ENCODE measurements around the gene DOK5. TPM values are rescaled to one million over a fixed set of nuclear protein-coding genes. Genes with fewer than 3 reads are reported as not detected.

DOK5 gene
- total and polyA plus RNA-seq, 9 donors = 15.9 to 33.3 (median 21.7) TPM

GRCh38 chr20:54524849-54525248, 49.5 kb downstream of the DOK5 start:
- no peaks in the 10 kb centered on the region for H3K27me3 ChIP-seq (ENCODE audit: control insufficient read depth, insufficient read depth, low read length)
- no peaks in the 10 kb centered on the region for H3K4me1 ChIP-seq (ENCODE audit: control insufficient read depth, insufficient read depth, low read length)
- no peaks in the 10 kb centered on the region for H3K36me3 ChIP-seq (ENCODE audit: control insufficient read depth, insufficient read depth, low read length)
- DNase-seq = peak; percentile 58
- H3K9me3 ChIP-seq (replicated peaks; ENCODE audit: control insufficient read depth, low read depth, low read length) = no peaks in the 10 kb centered on the region
- WGBS (ENCODE audit: insufficient coverage) = no CpG with 5 or more reads among the region's 3 CpGs
- H3K4me3 ChIP-seq (ENCODE audit: low read length) = no peak overlapping the region
- peak overlapping the region; percentile 18 for H3K27ac ChIP-seq (ENCODE audit: low read length)

DNA sequence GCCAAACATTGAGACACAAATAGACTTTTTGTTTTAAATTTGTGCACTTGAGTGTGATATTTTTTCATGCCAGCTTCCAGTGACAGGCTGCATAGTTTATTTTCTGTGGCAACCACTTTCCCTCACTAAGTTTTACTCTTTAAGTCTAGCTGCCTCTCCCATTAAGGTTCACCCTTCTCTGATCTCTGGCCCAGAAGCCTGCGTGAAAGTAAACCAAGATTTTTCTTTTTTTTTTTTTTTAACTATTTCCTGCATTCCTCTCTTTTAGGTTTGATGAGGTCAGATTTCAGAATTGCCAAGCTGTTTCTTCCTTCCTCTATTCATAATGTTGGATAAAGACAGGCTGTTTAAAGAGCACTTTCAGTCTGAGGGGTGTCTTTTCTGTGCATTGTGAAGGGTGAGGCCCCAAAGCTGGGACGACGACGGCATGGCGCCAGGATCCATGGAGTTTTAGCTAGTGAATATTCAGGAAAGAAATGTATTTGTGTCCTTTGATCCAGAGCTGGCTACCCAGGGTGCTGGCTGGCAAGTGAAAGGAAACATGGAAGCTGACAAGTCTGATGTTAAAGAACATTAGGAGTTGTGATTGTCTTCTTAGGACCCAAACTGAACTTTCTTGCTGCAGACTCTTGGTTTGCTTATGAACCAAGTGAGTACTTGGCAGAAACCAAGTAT, 50.7 kb downstream of the DOK5 start:
- H3K36me3 ChIP-seq (ENCODE audit: control insufficient read depth, insufficient read depth, low read length) = no peaks in the 10 kb centered on the region
- no peaks in the 10 kb centered on the region for H3K27me3 ChIP-seq (ENCODE audit: control insufficient read depth, insufficient read depth, low read length)
- H3K9me3 ChIP-seq (replicated peaks; ENCODE audit: control insufficient read depth, low read depth, low read length) = no peaks in the 10 kb centered on the region
- WGBS (ENCODE audit: insufficient coverage) = 38% methylated on average over 4 of the region's 5 CpGs
- H3K4me1 ChIP-seq (ENCODE audit: control insufficient read depth, insufficient read depth, low read length) = no peaks in the 10 kb centered on the region
- DNase-seq = no peak
- no peak overlapping the region for H3K27ac ChIP-seq (ENCODE audit: low read length)
- no peak overlapping the region for H3K4me3 ChIP-seq (ENCODE audit: low read length)

DNA sequence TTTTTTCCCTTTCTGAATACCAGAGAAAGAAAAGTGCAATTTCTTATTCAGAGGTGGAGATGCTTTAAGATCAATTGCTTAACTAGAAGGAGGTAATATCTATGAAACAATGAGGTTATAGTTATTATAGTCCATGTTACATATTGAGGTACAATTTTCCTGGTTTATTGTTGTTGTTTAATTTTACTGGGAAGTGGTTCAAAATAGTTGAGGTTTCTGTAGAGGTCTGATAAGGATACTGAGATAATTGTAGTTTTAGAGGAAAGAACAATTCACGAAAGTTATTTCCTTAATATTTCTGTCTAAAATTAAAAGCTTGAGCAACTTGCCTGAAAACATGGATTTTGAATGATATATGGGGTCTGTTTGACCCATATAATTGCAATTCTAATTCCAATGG, 51.4 kb downstream of the DOK5 start:
- no peaks in the 10 kb centered on the region for H3K4me1 ChIP-seq (ENCODE audit: control insufficient read depth, insufficient read depth, low read length)
- no peak for DNase-seq
- H3K4me3 ChIP-seq (ENCODE audit: low read length) = no peak overlapping the region
- H3K27me3 ChIP-seq (ENCODE audit: control insufficient read depth, insufficient read depth, low read length) = no peaks in the 10 kb centered on the region
- no peaks in the 10 kb centered on the region for H3K36me3 ChIP-seq (ENCODE audit: control insufficient read depth, insufficient read depth, low read length)
- no CpG with 5 or more reads among the region's 1 CpG for WGBS (ENCODE audit: insufficient coverage)
- no peak overlapping the region for H3K27ac ChIP-seq (ENCODE audit: low read length)
- no peaks in the 10 kb centered on the region for H3K9me3 ChIP-seq (replicated peaks; ENCODE audit: control insufficient read depth, low read depth, low read length)

DNA sequence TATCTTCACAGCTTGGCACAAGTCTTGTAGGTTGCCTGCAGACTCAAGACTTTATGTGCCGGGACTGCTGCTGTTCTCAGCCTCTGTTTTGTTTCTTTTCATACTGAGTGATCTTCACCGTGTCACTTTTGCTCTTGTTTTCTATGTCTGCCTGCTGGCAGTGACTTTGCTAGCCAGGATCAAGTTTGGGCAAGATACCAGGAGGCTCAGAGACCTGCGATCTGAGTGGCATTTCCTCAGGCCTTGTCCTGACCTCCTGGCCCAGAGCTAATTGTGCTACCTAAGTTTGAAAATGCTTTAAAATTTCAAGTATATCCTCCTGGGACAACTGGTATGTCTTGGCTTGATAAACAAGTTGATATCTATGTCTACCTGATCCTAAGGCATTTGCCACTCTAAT, 57.2 kb downstream of the DOK5 start:
- Histone ChIP-seq H3K27ac (ENCODE audit: low read length) (no peak overlapping the region), H3K4me3 (ENCODE audit: low read length) (no peak overlapping the region), H3K27me3 (ENCODE audit: control insufficient read depth, insufficient read depth, low read length) (no peaks in the 10 kb centered on the region), H3K36me3 (ENCODE audit: control insufficient read depth, insufficient read depth, low read length) (no peaks in the 10 kb centered on the region), H3K4me1 (ENCODE audit: control insufficient read depth, insufficient read depth, low read length) (no peaks in the 10 kb centered on the region), H3K9me3 (replicated peaks; ENCODE audit: control insufficient read depth, low read depth, low read length) (no peaks in the 10 kb centered on the region)
- DNase-seq = no peak
- 87% methylated on average over 3 of the region's 3 CpGs for whole genome bisulfite sequencing (ENCODE audit: insufficient coverage)

GRCh38 chr20:54534101-54534500, 58.7 kb downstream of the DOK5 start:
- 93% methylated on average over 2 of the region's 4 CpGs for WGBS (ENCODE audit: insufficient coverage)
- H3K9me3 ChIP-seq (replicated peaks; ENCODE audit: control insufficient read depth, low read depth, low read length) = peaks cover 4% of the 10 kb centered on the region
- no peaks in the 10 kb centered on the region for H3K4me1 ChIP-seq (ENCODE audit: control insufficient read depth, insufficient read depth, low read length)
- no peak overlapping the region for H3K4me3 ChIP-seq (ENCODE audit: low read length)
- H3K27me3 ChIP-seq (ENCODE audit: control insufficient read depth, insufficient read depth, low read length) = no peaks in the 10 kb centered on the region
- H3K27ac ChIP-seq (ENCODE audit: low read length) = no peak overlapping the region
- DNase-seq = no peak
- H3K36me3 ChIP-seq (ENCODE audit: control insufficient read depth, insufficient read depth, low read length) = no peaks in the 10 kb centered on the region

DNA sequence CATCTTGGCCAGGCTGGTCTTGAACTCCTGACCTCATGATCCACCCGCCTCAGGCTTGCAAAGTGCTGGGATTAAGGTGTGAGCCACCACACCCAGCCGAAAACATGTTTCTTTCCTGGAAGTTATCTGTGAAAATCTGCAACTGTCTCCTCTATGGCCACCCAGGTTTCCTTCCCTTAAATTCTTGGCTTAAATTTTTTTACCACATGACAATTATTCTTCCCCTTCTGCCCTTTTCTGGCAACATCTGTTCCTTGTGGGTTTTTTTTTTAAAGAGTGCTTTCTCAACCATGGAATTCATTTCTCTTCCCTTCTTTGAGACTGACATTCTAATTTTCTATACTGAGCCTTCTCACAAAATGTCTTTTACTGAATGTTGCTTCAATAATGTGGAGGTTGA, 59.6 kb downstream of the DOK5 start:
- no peak overlapping the region for H3K27ac ChIP-seq (ENCODE audit: low read length)
- H3K4me3 ChIP-seq (ENCODE audit: low read length) = no peak overlapping the region
- no peaks in the 10 kb centered on the region for H3K27me3 ChIP-seq (ENCODE audit: control insufficient read depth, insufficient read depth, low read length)
- 80% methylated on average over 2 of the region's 2 CpGs for WGBS (ENCODE audit: insufficient coverage)
- no peaks in the 10 kb centered on the region for H3K4me1 ChIP-seq (ENCODE audit: control insufficient read depth, insufficient read depth, low read length)
- peak; percentile 4 for DNase-seq
- H3K36me3 ChIP-seq (ENCODE audit: control insufficient read depth, insufficient read depth, low read length) = no peaks in the 10 kb centered on the region
- peaks cover 4% of the 10 kb centered on the region for H3K9me3 ChIP-seq (replicated peaks; ENCODE audit: control insufficient read depth, low read depth, low read length)

GRCh38 chr20:54535746-54536145, 60.4 kb downstream of the DOK5 start:
- Histone ChIP-seq H3K27me3 (ENCODE audit: control insufficient read depth, insufficient read depth, low read length) (no peaks in the 10 kb centered on the region), H3K9me3 (replicated peaks; ENCODE audit: control insufficient read depth, low read depth, low read length) (peaks cover 4% of the 10 kb centered on the region), H3K27ac (ENCODE audit: low read length) (no peak overlapping the region), H3K4me1 (ENCODE audit: control insufficient read depth, insufficient read depth, low read length) (no peaks in the 10 kb centered on the region), H3K36me3 (ENCODE audit: control insufficient read depth, insufficient read depth, low read length) (no peaks in the 10 kb centered on the region), H3K4me3 (ENCODE audit: low read length) (no peak overlapping the region)
- DNase-seq = no peak

- Histone ChIP-seq H3K27me3 (ENCODE audit: control insufficient read depth, insufficient read depth, low read length) (no peaks in the 10 kb centered on the region), H3K36me3 (ENCODE audit: control insufficient read depth, insufficient read depth, low read length) (no peaks in the 10 kb centered on the region)
Observed at GRCh38 chr20:54539521-54540046, 64.2 kb downstream of the DOK5 start.

DNA sequence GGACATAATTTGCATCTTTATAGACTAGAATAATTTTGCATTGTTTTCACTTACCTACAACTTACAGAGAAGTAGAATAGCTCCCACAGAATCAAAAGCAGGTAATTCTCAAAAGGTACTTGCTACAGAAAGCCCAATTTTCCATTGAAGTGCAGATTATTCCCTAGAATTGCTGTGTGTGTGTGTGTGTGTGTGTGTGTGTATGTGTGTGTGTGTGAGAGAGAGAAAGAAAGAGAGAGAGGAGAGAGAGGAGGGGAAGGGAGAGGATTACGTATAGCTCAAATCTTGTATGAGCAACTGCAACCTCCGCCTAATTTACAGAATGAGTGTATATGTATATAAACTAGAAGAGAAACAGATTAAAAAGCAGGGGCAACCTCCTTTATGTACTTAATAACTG, 68.0 kb downstream of the DOK5 start:
- Histone ChIP-seq H3K9me3 (replicated peaks; ENCODE audit: control insufficient read depth, low read depth, low read length) (peaks cover 8% of the 10 kb centered on the region), H3K27me3 (ENCODE audit: control insufficient read depth, insufficient read depth, low read length) (no peaks in the 10 kb centered on the region), H3K27ac (ENCODE audit: low read length) (no peak overlapping the region), H3K4me1 (ENCODE audit: control insufficient read depth, insufficient read depth, low read length) (no peaks in the 10 kb centered on the region), H3K36me3 (ENCODE audit: control insufficient read depth, insufficient read depth, low read length) (no peaks in the 10 kb centered on the region), H3K4me3 (ENCODE audit: low read length) (no peak overlapping the region)
- DNase-seq = no peak
- WGBS (ENCODE audit: insufficient coverage) = no CpG with 5 or more reads among the region's 2 CpGs

More at GRCh38 chr20:54539521-54540046, 64.2 kb downstream of the DOK5 start:
- Histone ChIP-seq H3K9me3 (replicated peaks; ENCODE audit: control insufficient read depth, low read depth, low read length) (peaks cover 10% of the 10 kb centered on the region), H3K4me3 (ENCODE audit: low read length) (no peak overlapping the region), H3K27ac (ENCODE audit: low read length) (no peak overlapping the region), H3K4me1 (ENCODE audit: control insufficient read depth, insufficient read depth, low read length) (no peaks in the 10 kb centered on the region)
- DNase-seq = no peak
- 96% methylated on average over 4 of the region's 7 CpGs for WGBS (ENCODE audit: insufficient coverage)

DNA sequence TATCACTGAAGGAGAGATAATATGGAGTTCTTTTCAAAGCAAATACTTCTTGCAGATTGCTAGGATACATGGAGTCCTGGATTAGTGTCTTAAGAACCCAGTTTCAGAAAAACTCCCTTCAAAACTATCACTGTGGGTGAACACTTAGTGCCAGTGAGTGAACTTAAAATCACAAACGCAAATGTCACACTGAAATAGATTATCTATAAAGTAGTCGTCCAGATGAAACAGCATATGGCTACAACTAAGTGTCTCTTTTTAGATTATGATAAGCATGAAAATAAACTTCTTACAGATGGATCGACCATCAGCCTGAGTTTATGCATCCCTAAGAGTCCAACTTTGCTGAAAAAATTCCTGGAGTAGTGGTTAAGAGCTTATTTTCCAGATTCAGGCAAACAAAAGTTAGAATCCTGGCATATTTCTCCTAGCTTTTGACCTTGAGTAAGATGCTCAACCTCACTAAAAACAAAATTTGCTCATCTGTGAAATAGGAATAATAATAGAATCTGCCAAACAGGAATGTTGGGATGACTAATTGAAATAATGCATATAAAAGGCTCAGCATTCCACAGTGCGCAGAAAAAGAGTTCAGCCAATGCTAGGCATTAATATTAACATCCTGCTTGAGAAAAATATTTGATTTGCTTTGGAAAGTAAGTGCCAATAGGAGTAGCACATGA, 70.4 kb downstream of the DOK5 start:
- no peaks in the 10 kb centered on the region for H3K4me1 ChIP-seq (ENCODE audit: control insufficient read depth, insufficient read depth, low read length)
- no peaks in the 10 kb centered on the region for H3K36me3 ChIP-seq (ENCODE audit: control insufficient read depth, insufficient read depth, low read length)
- H3K27me3 ChIP-seq (ENCODE audit: control insufficient read depth, insufficient read depth, low read length) = no peaks in the 10 kb centered on the region
- peaks cover 8% of the 10 kb centered on the region for H3K9me3 ChIP-seq (replicated peaks; ENCODE audit: control insufficient read depth, low read depth, low read length)
- H3K27ac ChIP-seq (ENCODE audit: low read length) = no peak overlapping the region
- 100% methylated on average over 1 of the region's 4 CpGs for WGBS (ENCODE audit: insufficient coverage)
- peak; percentile 13 for DNase-seq
- no peak overlapping the region for H3K4me3 ChIP-seq (ENCODE audit: low read length)
